A673 (cell line): ENCODE measurements around the gene CIART. TPM values are rescaled to one million over a fixed set of nuclear protein-coding genes. Genes with fewer than 3 reads are reported as not detected.

ENCODE experiments used
- BruUV-seq: library from RNA; stranded (reverse); fragments of 400-500 nt; replicated peaks from 2 replicates; lab custom pipeline; 2021; lab: Mats Ljungman, UMichigan
- CTCF ChIA-PET: fragments of 300-600 bp; sonication (Branson Sonifier 250); formaldehyde crosslinking; loops from one replicate; lab custom pipeline; 2022; ENCODE audit warnings: antibody characterized with exemption; lab: Charles Lee
- POLR2A ChIA-PET: fragments of 300-600 bp; sonication (Branson Sonifier 250); formaldehyde crosslinking; loops from one replicate; lab custom pipeline; 2022; ENCODE audit warnings: antibody characterized with exemption; ENCODE audit not compliant: low non-redundant PET; lab: Charles Lee
- DNase-seq: peaks from one replicate; pipeline ENCODE4 v3.0.0-alpha.2; 2015; ENCODE audit warnings: low spot score
- H3K27ac ChIP-seq: fragments of 200-600 bp; sonication (generic); 2 replicates; pipeline ENCODE4 v1.5.1; 2016; ENCODE audit warnings: mixed run types, low read depth, mild to moderate bottlenecking, mixed read lengths, antibody characterized with exemption, low read length; ENCODE audit not compliant: poor library complexity, severe bottlenecking
- H3K27me3 ChIP-seq: fragments of 200-600 bp; sonication (generic); replicated peaks from 2 replicates; pipeline ENCODE4 v1.6.1; 2017; ENCODE audit warnings: mixed run types, low read depth, mild to moderate bottlenecking, mixed read lengths, antibody characterized with exemption, low read length; ENCODE audit not compliant: insufficient read depth, poor library complexity
- H3K36me3 ChIP-seq: fragments of 200-600 bp; sonication (generic); 2 replicates; pipeline ENCODE4 v1.6.1; 2016; ENCODE audit warnings: mixed run types, mild to moderate bottlenecking, mixed read lengths, antibody characterized with exemption, low read length; ENCODE audit not compliant: insufficient read depth, poor library complexity, severe bottlenecking
- H3K4me1 ChIP-seq: fragments of 200-600 bp; sonication (generic); 2 replicates; pipeline ENCODE4 v1.6.1; 2017; ENCODE audit warnings: mixed run types, mild to moderate bottlenecking, mixed read lengths, antibody characterized with exemption, low read length; ENCODE audit not compliant: insufficient read depth, poor library complexity, severe bottlenecking
- H3K4me3 ChIP-seq: fragments of 200-600 bp; sonication (generic); 2 replicates; pipeline ENCODE4 v1.5.1; 2016; ENCODE audit warnings: low read depth, mixed run types, mild to moderate bottlenecking, mixed read lengths, low read length; ENCODE audit not compliant: poor library complexity, severe bottlenecking
- H3K9me3 ChIP-seq: fragments of 200-600 bp; sonication (generic); 2 replicates; pipeline ENCODE4 v1.6.1; 2016; ENCODE audit warnings: mixed run types, low read depth, mild to moderate bottlenecking, mixed read lengths, antibody characterized with exemption, low read length; ENCODE audit not compliant: poor library complexity, severe bottlenecking
- CTCF ChIP-seq: fragments of 300-800, 200-600 bp; sonication (generic); conservative IDR thresholded peaks from 2 replicates; pipeline ENCODE4 v1.5.1; 2017; ENCODE audit warnings: low read depth, mild to moderate bottlenecking, antibody characterized with exemption, low read length, moderate library complexity, mixed read lengths
- EZH2 ChIP-seq: fragments of 200-600 bp; sonication (generic); IDR thresholded peaks from 2 replicates; pipeline ENCODE4 v1.6.1; 2017; ENCODE audit warnings: borderline replicate concordance, low read depth, mild to moderate bottlenecking, mixed read lengths, antibody characterized with exemption, low read length; ENCODE audit not compliant: poor library complexity, severe bottlenecking
- intact Hi-C: fragments of 100-400 bp; cut with micrococcal nuclease; formaldehyde crosslinking; loops from one replicate; pipeline ENCODE4 v1.10.0; 2022; ENCODE audit not compliant: unreplicated experiment
- total RNA-seq: library from RNA; stranded (reverse); gene quantifications from 2 replicates; pipeline ENCODE4 v1.2.3, GENCODE V29; 2021

CIART gene
- total RNA-seq, 1 experiment from 2014 or later: 3.5 TPM

GRCh38 chr1:150271291-150271959, 10.9 kb upstream of the CIART start:
- Histone ChIP-seq H3K4me1 (peaks cover 26% of the 10 kb centered on the region), H3K4me3 (no peak overlapping the region), H3K27me3 (no peaks in the 10 kb centered on the region), H3K27ac (no peak overlapping the region), H3K9me3 (no peaks in the 10 kb centered on the region), H3K36me3 (peaks cover 10% of the 10 kb centered on the region)
- ChIA-PET CTCF (no interaction called here), POLR2A (no interaction called here)
- DNase-seq: no peak
- BruUV-seq: no TSS peak
- TF ChIP-seq CTCF: no peak
- no peak for TF ChIP-seq EZH2
- intact Hi-C loops: no loop called here

GRCh38 chr1:150273311-150273710, 9.0 kb upstream of the CIART start:
- ChIA-PET CTCF (interaction anchor here (1.1 to 1.9 kb wide), 2 partner anchors 8 to 17 kb away, joined by 4 to 8 read pairs; no protein-coding TSS in a partner anchor), POLR2A (no interaction called here)
- H3K36me3 ChIP-seq: no peaks in the 10 kb centered on the region
- DNase-seq: no peak
- no peaks in the 10 kb centered on the region for H3K27me3 ChIP-seq
- peak overlapping the region; percentile 62 for H3K27ac ChIP-seq
- TF ChIP-seq CTCF: no peak
- TF ChIP-seq EZH2: no peak
- intact Hi-C loops: no loop called here
- H3K9me3 ChIP-seq: no peaks in the 10 kb centered on the region
- peak overlapping the region; percentile 36 for H3K4me3 ChIP-seq
- no TSS peak for BruUV-seq
- H3K4me1 ChIP-seq: peaks cover 15% of the 10 kb centered on the region

GRCh38 chr1:150280138-150280707, 2.1 kb upstream of the CIART start:
- ChIA-PET POLR2A (no interaction called here), CTCF (interaction anchor here (0.5 kb wide), 1 partner anchor 33 kb away, joined by 3 read pairs; no protein-coding TSS in a partner anchor)
- Histone ChIP-seq H3K4me1 (peaks cover 19% of the 10 kb centered on the region), H3K27me3 (no peaks in the 10 kb centered on the region), H3K9me3 (no peaks in the 10 kb centered on the region), H3K27ac (no peak overlapping the region), H3K4me3 (no peak overlapping the region), H3K36me3 (no peaks in the 10 kb centered on the region)
- intact Hi-C loops: no loop called here
- DNase-seq: no peak
- TF ChIP-seq EZH2: no peak
- TF ChIP-seq CTCF: no peak
- BruUV-seq: no TSS peak
